HG02642 (cell line): Measurements from ENCODE around the gene OR8B12.

Experiments
- ATAC-seq: cut with Tn5 transposase; IDR thresholded peaks from one replicate; pipeline ENCODE4 v1.9.1; 2021; ENCODE audit warnings: mild to moderate bottlenecking; ENCODE audit not compliant: unreplicated experiment, poor library complexity

The OR8B12 gene, protein sequence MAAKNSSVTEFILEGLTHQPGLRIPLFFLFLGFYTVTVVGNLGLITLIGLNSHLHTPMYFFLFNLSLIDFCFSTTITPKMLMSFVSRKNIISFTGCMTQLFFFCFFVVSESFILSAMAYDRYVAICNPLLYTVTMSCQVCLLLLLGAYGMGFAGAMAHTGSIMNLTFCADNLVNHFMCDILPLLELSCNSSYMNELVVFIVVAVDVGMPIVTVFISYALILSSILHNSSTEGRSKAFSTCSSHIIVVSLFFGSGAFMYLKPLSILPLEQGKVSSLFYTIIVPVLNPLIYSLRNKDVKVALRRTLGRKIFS

DNA sequence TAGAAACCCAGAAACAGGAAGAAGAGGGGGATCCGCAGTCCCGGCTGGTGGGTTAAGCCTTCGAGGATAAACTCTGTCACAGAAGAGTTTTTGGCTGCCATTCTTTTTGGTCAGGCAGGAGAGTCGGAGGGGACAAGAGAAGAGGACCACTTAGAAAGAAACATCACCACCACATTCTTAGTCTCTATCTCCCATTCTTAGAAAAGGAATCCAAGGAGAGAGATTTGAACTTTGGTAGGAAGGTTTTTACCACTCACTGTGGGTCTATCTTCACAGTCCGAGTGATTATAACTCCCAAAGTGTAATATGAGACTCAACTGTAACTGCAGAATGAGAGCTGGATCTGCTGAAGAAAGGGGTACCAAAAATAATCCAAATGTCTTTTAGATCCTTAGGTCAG lies at the start of gene OR8B12:
OR8B12 (minus strand) TSS at position 101 of the 400 bp plus-strand sequence; CDS start at position 101, 0 bp downstream.
- no peak for ATAC-seq

DNA sequence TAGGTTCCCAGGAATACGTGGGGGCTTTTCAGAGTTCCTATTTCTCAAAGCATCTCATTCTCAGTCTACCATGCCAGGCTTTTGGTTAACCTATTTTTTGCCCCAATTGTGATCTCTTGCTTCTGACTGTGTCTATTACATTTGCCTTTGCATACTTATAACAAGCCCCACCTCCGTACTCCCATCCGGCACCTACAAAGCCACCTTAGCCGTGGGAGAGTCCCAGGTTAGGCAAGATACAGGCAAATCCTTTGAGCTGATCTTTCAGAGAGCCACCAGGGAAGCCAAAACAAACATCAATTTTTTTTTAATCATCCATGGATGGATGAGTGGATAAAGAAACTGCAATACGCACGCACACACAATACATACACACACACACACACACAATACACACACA lies 49.2 kb upstream of the OR8B12 start:
- ATAC-seq = no peak

DNA sequence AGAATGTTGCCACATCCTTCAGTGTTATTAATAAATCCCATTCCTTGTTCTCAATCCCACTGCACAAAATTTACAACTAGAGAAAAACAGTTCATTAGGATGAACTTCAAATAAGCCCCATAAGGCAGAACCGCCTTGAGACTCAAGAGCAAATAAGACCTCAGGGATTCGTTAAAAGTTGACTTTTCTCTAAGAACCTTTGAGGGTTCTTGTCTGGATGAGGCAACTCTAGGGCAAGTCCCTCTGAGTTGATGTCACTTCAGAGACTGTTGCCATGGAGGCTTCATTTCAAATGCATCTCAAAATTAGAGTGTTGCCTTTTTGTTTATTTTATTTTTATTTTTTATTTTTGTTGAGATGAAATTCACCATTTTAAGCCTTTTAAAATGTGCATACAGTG lies 48.0 kb upstream of the OR8B12 start:
- no peak for ATAC-seq

DNA sequence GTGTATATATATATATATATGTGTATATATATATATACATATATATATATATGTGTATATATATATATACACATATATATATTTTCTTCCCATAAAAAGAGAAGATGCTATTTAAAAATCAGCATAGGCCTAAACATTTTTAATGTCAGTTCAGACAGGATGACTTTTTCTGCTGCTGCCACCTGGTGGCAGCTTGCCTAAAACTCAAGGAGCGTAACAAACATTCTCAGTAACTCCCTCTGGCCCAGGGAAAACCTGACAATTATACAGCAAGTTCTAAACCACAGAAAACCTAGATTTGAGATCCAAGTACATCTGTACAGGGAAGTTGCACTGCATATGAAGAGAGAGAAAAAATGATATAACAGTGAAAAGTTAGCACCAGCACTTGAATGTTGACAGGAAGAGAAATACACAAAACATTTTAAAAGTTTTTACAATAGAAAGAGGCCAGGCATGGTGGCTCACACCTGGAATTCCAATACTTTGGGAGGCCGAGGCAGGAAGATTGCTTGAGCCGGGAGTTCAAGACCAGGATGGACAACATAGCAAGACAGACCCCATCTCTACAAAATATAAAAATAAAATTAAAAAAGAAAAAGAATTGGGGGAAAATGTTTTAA lies 42.9 kb upstream of the OR8B12 start:
- ATAC-seq = no peak

DNA sequence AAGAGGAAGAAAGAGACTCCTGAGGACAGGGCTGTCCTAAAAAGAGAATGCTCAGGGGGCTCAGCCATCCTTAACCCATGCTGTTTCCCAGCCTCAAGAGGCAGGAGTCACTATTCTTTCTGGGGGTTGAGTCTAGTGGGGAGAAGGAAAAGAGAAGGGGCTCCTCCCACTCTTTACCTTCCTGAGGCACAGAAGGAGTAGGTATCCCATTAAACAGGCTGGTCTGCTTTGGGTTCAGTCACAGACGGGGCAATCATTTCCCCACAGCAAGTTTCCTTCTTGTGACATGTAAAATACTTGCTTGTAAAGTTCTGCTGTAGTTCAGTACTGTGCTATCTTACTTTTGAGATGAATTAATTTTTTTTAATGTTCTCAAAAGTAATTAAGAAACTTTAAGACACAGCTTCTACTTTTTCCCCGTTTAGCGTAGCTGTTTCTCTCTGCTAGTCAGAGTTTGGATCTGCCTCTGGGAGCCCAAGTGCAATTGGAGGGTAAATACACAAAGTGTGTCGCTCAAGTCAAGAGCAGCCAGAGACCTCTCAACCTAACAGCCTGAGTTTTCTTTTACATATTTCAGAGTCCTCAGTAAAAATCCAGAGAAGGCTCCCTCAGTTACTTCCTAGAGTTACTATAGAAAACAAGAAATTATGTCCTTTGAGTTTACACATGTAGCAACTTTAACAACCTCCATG lies 41.4 kb upstream of the OR8B12 start:
- ATAC-seq = no peak

DNA sequence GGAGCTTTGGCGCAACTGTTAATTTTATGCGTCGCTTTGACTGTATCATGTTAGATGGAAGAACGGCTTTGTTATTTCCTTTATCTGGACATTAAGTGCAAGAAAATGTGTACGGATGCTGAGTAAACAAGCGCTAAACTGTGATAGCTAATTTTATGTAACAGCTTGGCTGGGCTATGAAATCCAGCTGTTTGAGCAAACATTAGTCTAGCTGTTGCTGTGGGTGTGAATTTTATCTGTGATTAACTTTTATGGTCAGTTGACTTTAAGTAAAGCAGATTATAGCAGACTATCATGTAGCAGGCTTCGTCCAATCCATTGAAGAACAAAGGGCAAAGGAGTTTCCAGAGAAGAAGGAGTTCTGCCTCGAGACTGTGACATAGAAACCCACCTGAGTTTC lies 40.3 kb upstream of the OR8B12 start:
- no peak for ATAC-seq

DNA sequence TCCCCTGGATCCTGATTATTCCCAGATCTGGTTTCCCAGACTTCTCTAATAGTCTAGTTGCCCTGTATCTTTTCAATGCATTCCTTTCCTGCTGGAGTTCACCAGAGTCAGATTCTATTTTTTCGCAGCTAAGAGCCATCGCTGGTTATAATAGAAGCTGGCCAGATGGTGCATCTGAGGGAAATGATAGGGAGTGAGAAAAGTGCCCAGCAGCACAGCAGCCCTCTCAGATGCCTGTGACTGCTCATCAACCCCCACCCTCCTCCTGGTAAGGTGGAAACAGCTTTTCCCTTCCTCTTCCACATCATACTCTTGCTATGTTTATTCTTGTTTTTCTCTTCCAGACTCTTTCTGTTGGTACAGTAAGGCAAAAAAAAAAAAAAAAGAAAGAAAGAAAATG lies 39.1 kb upstream of the OR8B12 start:
- no peak for ATAC-seq

DNA sequence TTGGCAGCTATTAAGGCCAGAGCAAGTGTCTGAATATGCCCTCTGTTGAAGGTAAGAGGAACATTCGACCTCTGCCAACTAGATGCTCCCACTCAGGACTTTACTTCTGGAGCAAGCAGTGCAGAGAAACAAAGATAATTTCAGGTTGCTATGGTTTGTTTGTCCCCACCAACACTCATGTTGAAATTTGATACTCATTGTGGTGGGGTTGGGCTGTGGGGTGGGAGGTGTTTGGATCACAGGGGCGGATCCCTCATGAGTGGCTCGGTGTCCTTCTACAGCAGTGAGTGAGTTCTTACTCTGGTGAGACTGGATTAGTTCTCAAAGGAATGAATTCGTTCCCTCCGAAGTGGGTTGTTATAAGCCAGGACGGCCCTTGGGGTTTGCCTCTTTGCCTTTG lies 38.4 kb upstream of the OR8B12 start:
- no peak for ATAC-seq

DNA sequence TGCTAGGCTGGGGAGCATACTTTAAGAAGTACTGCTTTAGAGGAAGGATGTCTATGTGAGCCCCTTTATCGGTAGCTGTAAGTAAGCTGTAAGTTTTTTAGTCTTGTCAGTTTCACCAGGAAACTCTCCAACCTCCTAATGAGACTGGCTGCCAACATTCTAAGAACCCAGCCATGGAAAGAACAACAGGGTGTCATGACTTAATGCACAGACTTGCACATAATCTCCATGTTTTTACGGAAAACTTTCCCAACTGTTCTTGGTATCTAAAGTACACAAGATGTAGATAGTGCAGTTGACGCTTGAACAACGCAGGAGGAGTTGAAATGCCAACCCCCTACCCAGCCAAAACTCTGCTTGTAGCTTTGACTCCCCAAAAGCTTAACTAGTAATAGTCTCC lies 35.3 kb upstream of the OR8B12 start:
- ATAC-seq = no peak

DNA sequence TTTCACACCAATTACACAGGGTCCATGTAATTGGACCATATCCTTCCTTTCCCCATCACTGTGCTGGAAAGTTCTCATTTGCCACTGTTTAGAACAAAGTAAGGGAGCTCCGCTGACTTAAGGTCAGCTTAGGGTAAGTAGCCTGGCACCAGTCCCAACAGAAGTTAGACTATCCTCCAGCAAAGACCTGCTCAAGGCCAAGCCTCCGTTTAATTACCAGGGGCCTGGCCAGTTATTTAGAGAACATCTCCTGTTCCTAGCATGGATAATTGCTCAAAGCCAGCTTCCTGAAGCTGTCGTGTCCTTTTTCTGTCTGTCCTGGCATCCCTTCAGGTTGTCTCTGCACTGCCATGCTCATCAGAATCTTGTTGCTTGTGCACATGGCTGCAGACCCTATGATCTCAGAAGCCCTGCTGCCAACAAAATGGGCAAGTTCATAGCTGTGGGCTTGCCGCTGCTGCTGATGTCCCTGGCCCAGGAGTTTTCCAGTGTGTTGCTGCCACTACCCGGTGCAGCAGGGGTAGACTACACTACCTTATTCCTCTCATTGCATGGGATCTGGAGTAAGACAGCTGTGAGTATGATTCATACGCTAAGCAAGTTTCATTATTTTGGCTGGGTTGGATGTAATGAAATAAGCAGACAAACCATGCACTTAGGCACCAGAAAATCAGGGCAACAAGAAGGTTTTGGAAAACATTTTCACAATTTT lies 34.4 kb upstream of the OR8B12 start:
- ATAC-seq = no peak

DNA sequence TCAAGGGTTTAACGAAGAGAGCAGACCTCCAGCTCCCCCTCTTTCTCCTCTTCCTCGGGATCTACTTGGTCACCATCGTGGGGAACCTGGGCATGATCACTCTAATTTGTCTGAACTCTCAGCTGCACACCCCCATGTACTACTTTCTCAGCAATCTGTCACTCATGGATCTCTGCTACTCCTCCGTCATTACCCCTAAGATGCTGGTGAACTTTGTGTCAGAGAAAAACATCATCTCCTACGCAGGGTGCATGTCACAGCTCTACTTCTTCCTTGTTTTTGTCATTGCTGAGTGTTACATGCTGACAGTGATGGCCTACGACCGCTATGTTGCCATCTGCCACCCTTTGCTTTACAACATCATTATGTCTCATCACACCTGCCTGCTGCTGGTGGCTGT lies 26.7 kb upstream of the OR8B12 start:
- no peak for ATAC-seq

DNA sequence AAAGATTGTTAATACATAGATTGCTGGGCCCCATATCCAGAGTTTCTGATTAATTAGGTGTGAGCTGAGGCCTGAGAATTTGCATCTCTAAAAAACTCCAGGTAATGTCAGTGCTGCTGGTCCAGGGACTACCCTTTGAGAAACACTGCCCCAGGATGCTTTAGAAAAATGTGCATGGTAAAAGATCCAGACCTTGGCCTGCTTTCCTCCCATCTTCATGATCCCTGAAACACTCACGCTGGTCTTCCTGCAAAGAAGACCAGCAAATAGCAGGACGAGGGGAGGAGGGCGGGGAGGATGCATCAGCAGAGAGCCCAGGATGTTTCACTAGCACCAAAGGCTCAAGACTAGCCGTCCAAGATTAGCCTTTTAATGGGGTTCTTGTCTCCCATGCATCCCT lies 26.2 kb upstream of the OR8B12 start, which contains the start of gene OR8A1:
OR8A1 (plus strand) TSS at position 301 of the 400 bp plus-strand sequence. CDS start 123 bp downstream, outside the sequence.
- ATAC-seq = no peak

DNA sequence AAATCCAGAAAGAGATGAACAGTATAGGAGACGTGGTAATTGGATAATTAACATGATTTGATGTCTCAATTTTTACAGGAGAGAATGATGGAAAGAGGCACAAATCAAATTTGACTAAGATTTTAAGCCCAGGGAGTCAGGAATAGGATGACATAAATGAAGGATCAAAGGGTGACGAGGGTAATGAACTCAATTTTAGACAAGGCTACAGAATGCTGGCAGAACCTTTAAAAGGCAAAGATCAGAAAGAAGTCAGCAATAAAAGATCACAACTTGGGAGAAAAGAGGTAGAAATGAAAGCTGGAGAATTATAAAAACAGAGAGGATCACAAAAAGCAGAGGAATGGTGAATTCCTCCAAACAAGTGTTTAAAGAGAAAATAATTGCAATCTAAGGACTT lies 13.4 kb upstream of the OR8B12 start:
- no peak for ATAC-seq

DNA sequence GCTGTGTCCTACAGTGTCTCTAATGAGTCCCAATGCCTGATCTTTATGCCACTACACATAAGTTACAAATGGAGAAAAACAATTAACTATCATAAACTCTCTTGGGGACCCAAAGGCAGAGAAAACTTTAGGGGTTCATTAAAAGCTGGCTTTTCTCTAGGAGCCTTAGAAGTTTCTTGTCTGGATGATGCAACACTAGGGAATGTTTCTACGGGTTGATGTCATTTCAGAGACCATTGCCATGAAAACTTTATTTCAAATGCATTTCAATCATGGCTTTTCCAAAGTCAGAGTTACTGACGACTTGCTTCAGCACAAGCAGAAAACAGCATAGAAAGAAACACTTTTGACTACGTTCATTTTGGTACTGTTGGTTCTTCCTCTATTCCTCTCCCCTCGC lies 8.5 kb upstream of the OR8B12 start:
- ATAC-seq = no peak

DNA sequence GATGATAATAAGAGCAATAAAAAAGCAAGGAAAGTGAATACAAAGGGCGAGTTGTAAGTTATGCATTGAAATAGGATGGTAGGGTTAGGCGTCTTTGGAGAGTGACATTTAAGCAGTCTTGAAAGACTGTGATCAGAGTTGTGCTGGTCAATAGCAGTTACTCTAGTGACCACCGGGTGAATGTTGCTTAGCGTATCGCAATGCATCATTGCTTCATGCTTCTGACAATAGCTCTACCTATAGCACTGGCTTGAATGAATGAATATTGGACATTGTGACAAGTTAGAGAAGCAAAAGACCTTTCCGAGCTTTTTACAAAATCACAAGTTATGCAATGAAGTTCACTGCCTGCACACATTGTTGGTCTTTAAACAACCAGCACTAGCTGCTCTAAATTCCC lies 7.7 kb upstream of the OR8B12 start:
- ATAC-seq = no peak

DNA sequence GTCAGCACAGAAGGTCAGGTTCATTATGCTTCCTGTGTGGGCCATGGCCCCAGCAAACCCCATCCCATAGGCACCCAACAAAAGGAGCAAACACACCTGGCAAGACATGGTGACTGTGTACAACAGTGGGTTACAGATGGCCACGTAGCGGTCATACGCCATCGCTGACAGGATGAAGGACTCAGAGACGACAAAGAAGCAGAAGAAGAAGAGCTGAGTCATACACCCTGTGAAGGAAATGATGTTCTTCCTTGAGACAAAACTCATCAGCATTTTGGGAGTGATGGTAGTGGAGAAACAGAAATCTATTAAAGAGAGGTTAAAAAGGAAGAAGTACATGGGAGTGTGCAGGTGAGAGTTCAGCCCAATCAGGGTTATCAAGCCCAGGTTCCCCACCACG lies 309 bp downstream of the OR8B12 start:
- ATAC-seq = no peak

DNA sequence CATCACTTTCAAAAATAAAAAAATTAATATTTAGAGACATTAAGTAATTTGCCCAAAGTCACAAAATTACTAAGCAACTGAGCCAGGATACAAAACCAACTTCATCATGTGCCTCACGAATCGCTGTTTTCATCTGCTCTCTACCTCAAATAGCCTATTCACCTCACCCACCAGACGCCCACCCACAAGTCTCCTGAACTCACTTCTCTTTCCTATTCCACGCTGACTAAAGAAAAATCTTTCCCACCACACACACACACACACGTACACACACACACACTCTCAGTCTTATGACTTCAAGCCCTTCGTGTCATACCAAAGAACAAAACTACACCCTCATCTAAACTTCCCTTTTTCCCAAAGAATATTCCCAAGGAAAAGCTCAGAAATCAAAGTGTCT lies 2.2 kb downstream of the OR8B12 start:
- ATAC-seq = no peak

DNA sequence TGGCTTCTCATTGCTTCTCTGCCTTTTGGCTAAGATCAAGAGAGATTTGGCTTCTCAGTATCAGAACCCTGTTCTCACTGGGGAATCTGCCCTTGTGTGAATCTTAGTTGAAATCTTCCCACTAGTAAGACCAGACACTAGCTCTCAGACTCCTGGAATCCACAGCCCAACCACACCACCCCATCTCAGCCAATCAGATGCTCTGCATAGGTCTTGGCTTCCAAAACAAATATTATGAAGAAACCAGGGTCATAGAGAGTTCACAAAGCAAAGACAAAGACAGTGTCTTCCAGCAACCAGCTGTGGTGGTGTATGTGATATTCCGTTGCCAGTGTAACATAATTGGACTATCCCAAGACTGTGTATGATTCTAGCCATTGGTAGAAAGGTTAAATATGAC lies 5.4 kb downstream of the OR8B12 start:
- no peak for ATAC-seq

DNA sequence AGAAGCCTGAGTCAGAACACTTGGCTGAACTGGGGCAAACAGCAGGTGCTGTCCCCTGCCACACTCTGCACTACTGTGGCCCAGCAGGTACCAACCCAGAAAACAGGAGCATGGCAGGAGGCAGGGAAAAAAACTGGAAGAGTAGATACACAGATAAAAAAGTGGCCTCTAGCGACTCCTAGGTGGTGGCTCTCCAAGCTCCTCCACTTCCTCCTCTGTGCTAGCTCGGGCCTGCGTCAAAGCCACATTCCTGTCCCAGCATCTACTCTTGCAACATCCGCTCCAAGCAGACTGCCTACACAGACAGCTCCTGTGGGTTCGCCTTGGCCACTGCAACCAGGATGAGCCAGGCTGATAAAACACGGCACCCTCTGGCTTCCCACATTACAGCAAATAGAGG lies 6.9 kb downstream of the OR8B12 start:
- no peak for ATAC-seq

DNA sequence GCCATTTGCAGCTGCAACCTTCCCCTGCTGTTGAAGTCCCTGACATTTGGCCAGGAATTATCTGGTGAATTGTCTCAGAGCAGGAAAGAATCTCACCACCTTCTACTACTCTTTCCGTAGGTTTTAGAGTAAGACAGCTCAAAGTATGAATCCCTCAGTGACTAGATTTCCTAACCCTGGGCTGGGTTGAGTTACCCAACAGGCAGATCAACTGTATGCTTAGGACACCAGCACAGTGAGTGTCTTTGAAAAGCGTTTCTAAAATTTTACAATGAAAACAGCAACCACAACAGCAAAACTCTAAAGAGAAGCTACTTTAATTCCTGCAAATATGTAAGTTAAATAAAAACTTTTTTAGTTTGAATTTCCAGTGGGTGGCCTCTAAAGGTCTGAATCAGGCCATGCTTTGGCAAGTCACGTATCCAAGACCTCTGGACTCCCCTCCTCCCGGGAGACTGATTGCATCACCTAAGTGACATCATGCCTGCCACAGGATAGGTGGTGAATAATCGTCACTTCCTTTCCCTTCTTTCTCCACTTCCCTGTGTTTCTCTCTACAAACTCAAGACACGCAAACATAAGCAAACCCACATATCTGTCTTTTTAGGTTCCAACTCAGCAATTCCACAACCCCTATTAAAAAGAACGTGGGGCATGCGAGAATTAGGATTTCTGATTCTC lies 7.8 kb downstream of the OR8B12 start:
- no peak for ATAC-seq
